Activated T-cell treated with anti-CD3 and anti-CD28 coated beads, Interleukin-2, amount 50 U/mL, for 1 hour (primary cell): ENCODE data around the gene PBRM1.

Source experiments
- DNase-seq: peaks from one replicate; pipeline ENCODE4 v3.0.0-alpha.2; 2020

Gene PBRM1

GRCh38 chr3:52670621-52671521 lies 14.8 kb downstream of the PBRM1 start:
- DNase-seq = no peak

- no peak for DNase-seq
These were observed 22.6 kb downstream of the PBRM1 start for GRCh38 chr3:52663098-52663497.

- DNase-seq = no peak
These were observed 25.7 kb downstream of the PBRM1 start for GRCh38 chr3:52660046-52660445.

GRCh38 chr3:52655895-52656294 lies 29.8 kb downstream of the PBRM1 start:
- no peak for DNase-seq

GRCh38 chr3:52651592-52651991 lies 34.1 kb downstream of the PBRM1 start:
- no peak for DNase-seq

- no peak for DNase-seq
These were observed 35.3 kb downstream of the PBRM1 start for GRCh38 chr3:52650439-52650838.

- no peak for DNase-seq
These were observed 36.1 kb downstream of the PBRM1 start for GRCh38 chr3:52649461-52650210.

GRCh38 chr3:52645549-52645948 lies 40.2 kb downstream of the PBRM1 start:
- no peak for DNase-seq

- DNase-seq = no peak
These were observed 49.0 kb downstream of the PBRM1 start for GRCh38 chr3:52636673-52637072.

- DNase-seq = no peak
These were observed 51.9 kb downstream of the PBRM1 start for GRCh38 chr3:52633786-52634185.

GRCh38 chr3:52625041-52625440 lies 60.7 kb downstream of the PBRM1 start:
- no peak for DNase-seq

- DNase-seq = no peak
These were observed 62.4 kb downstream of the PBRM1 start for GRCh38 chr3:52623234-52623792.

- DNase-seq = no peak
These were observed 65.1 kb downstream of the PBRM1 start for GRCh38 chr3:52620580-52620979.

GRCh38 chr3:52615166-52615565 lies 70.5 kb downstream of the PBRM1 start:
- no peak for DNase-seq

- no peak for DNase-seq
These were observed 71.0 kb downstream of the PBRM1 start for GRCh38 chr3:52614689-52615088.

- no peak for DNase-seq
These were observed 76.3 kb downstream of the PBRM1 start for GRCh38 chr3:52609316-52609815.

GRCh38 chr3:52608337-52608736 lies 77.4 kb downstream of the PBRM1 start:
- no peak for DNase-seq

GRCh38 chr3:52606373-52607085 lies 79.2 kb downstream of the PBRM1 start:
- no peak for DNase-seq

- DNase-seq = no peak
These were observed 85.5 kb downstream of the PBRM1 start for GRCh38 chr3:52600258-52600657.

- DNase-seq = no peak
These were observed 89.0 kb downstream of the PBRM1 start for GRCh38 chr3:52596658-52597265.

GRCh38 chr3:52593103-52593502 lies 92.6 kb downstream of the PBRM1 start:
- no peak for DNase-seq
